Neural cell (in vitro differentiated cells): ENCODE results near the gene COL4A1. TPM values are rescaled to one million over a fixed set of nuclear protein-coding genes. Genes with fewer than 3 reads are reported as not detected.

Experiments used
- H2AFZ ChIP-seq: fragments of 200-600, 300-800 bp; sonication (generic), shearing (Covaris generic); 2 replicates; pipeline ENCODE4 v1.6.0; 2014; ENCODE audit warnings: low read depth, mild to moderate bottlenecking, antibody characterized with exemption, low read length, moderate library complexity
- H3F3A ChIP-seq: fragments of 200-600 bp; shearing (Covaris generic); 2 replicates; pipeline ENCODE4 v1.6.1; 2016; ENCODE audit warnings: mild to moderate bottlenecking, moderate library complexity, mixed read lengths, antibody characterized with exemption, low read length; ENCODE audit not compliant: insufficient read depth, poor library complexity, severe bottlenecking
- H3K27ac ChIP-seq: fragments of 200-600, 300-800 bp; sonication (generic), shearing (Covaris generic); 2 replicates; pipeline ENCODE4 v1.5.1; 2014; ENCODE audit warnings: mild to moderate bottlenecking, low read length, moderate library complexity
- H3K27me3 ChIP-seq: fragments of 300-800, 200-600 bp; sonication (generic), shearing (Covaris generic); 2 replicates; pipeline ENCODE4 v1.6.0; 2014; ENCODE audit warnings: mild to moderate bottlenecking, low read depth, low read length, moderate library complexity; ENCODE audit not compliant: insufficient read depth
- H3K36me3 ChIP-seq: fragments of 300-800, 200-600 bp; sonication (generic), shearing (Covaris generic); 2 replicates; pipeline ENCODE4 v1.5.1; 2014; ENCODE audit warnings: mild to moderate bottlenecking, antibody characterized with exemption, low read length, moderate library complexity; ENCODE audit not compliant: insufficient read depth
- H3K4me2 ChIP-seq: fragments of 300-800, 200-600 bp; sonication (generic), shearing (Covaris generic); 2 replicates; pipeline ENCODE4 v1.6.0; 2014; ENCODE audit warnings: mild to moderate bottlenecking, low read length
- H3K4me3 ChIP-seq: fragments of 300-800, 200-600 bp; sonication (generic), shearing (Covaris generic); 2 replicates; pipeline ENCODE4 v1.5.1; 2014; ENCODE audit warnings: mild to moderate bottlenecking, low read length, moderate library complexity
- H3K79me2 ChIP-seq: fragments of 200-600 bp; shearing (Covaris generic); replicated peaks from 2 replicates; pipeline ENCODE4 v1.6.0; 2014; ENCODE audit warnings: mild to moderate bottlenecking, low read length, moderate library complexity; ENCODE audit not compliant: insufficient read depth
- H3K9ac ChIP-seq: fragments of 300-800, 200-600 bp; sonication (generic), shearing (Covaris generic); 2 replicates; pipeline ENCODE4 v1.6.1; 2016; ENCODE audit warnings: mild to moderate bottlenecking, low read length, mixed read lengths
- H3K9me2 ChIP-seq: fragments of 200-600 bp; shearing (Covaris generic); 2 replicates; pipeline ENCODE4 v1.6.1; 2016; ENCODE audit warnings: mild to moderate bottlenecking, low read length, mixed read lengths; ENCODE audit not compliant: insufficient read depth
- H3K9me3 ChIP-seq: fragments of 200-600, 300-800 bp; sonication (generic), shearing (Covaris generic); 2 replicates; pipeline ENCODE4 v1.6.1; 2016; ENCODE audit warnings: mild to moderate bottlenecking, mixed run types, low read length, moderate library complexity, mixed read lengths
- H4K20me1 ChIP-seq: fragments of 200-600 bp; shearing (Covaris generic); 2 replicates; pipeline ENCODE4 v1.6.1; 2016; ENCODE audit warnings: mild to moderate bottlenecking, mixed run types; ENCODE audit not compliant: insufficient read depth
- EP300 ChIP-seq: fragments of 450-650 bp; conservative IDR thresholded peaks from 2 replicates; pipeline ENCODE4 v1.6.1; 2014; ENCODE audit warnings: antibody characterized with exemption, mild to moderate bottlenecking, moderate library complexity; ENCODE audit not compliant: poor library complexity, severe bottlenecking
- RAD21 ChIP-seq: fragments of 450-650 bp; conservative IDR thresholded peaks from 2 replicates; pipeline ENCODE4 v1.6.1; 2014; ENCODE audit warnings: antibody characterized with exemption, mild to moderate bottlenecking, moderate library complexity
- SMC3 ChIP-seq: fragments of 450-650 bp; conservative IDR thresholded peaks from 2 replicates; pipeline ENCODE4 v1.6.1; 2014; ENCODE audit warnings: antibody characterized with exemption, mild to moderate bottlenecking, moderate library complexity; ENCODE audit not compliant: poor library complexity
- TAF1 ChIP-seq: IDR thresholded peaks from 2 replicates; pipeline ENCODE4 v1.6.1; 2012; ENCODE audit warnings: low read depth
- polyA plus RNA-seq: library from polyadenylated mRNA; depleted of rRNA; stranded (reverse); fragments of >200 nt; gene quantifications from 2 replicates; pipeline ENCODE4 v1.2.3, GENCODE V29; 2014
- TF ChIP-seq, protein P1 (sequence below): fragments of 450-650 bp; IDR thresholded peaks from 2 replicates; pipeline ENCODE4 v1.5.1; 2014; ENCODE audit warnings: antibody characterized with exemption, mild to moderate bottlenecking, moderate library complexity; ENCODE audit not compliant: poor library complexity, severe bottlenecking
- TF ChIP-seq, protein P2 (sequence below): IDR thresholded peaks from 2 replicates; pipeline ENCODE4 v1.6.1; 2012; ENCODE audit warnings: borderline replicate concordance

The COL4A1 gene
- polyA plus RNA-seq, 1 donor from 2014 or later = 13.1 TPM

DNA sequence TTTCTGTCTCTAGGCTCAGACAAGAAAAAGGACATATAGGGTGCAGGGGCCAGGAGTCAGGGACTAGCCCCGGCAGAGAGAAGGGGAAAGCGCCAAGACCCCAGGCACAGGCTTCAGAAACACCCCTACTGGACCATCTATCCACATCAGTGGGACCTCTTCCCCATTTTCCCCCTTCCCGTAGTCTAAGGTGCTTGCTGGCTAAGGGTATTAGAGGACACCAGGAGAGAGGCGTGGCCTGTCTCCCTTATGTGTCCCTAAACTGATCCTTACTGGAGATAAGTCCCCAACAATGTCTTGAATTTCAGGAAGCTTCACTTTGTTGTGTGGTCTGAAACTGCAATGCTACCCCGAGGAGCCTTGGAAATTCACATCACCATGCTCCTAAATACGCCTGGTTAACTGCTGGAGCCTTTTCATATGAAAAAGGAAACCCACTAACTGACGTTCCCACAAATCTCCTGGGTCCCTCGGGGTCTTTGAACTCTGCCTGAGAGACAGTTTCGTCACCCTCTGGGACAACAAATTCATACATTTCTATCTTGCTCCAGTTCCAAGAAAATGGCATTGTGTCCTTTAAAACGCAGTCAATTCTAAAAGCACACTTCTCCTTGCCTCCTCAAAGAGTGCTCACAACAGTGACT, 197.7 kb downstream of the COL4A1 start:
- H3K27ac ChIP-seq = no peak overlapping the region
- H3K79me2 ChIP-seq = no peaks in the 10 kb centered on the region
- H2AFZ ChIP-seq = no peak overlapping the region
- H3K36me3 ChIP-seq = no peaks in the 10 kb centered on the region
- no peaks in the 10 kb centered on the region for H3F3A ChIP-seq
- H3K4me2 ChIP-seq = no peak overlapping the region
- no peaks in the 10 kb centered on the region for H4K20me1 ChIP-seq
- no peak overlapping the region for H3K9ac ChIP-seq
- H3K27me3 ChIP-seq = no peaks in the 10 kb centered on the region
- H3K4me3 ChIP-seq = no peak overlapping the region
- TF ChIP-seq EP300 = no peak
- TF ChIP-seq, protein P1, sequence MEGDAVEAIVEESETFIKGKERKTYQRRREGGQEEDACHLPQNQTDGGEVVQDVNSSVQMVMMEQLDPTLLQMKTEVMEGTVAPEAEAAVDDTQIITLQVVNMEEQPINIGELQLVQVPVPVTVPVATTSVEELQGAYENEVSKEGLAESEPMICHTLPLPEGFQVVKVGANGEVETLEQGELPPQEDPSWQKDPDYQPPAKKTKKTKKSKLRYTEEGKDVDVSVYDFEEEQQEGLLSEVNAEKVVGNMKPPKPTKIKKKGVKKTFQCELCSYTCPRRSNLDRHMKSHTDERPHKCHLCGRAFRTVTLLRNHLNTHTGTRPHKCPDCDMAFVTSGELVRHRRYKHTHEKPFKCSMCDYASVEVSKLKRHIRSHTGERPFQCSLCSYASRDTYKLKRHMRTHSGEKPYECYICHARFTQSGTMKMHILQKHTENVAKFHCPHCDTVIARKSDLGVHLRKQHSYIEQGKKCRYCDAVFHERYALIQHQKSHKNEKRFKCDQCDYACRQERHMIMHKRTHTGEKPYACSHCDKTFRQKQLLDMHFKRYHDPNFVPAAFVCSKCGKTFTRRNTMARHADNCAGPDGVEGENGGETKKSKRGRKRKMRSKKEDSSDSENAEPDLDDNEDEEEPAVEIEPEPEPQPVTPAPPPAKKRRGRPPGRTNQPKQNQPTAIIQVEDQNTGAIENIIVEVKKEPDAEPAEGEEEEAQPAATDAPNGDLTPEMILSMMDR = peak; percentile 40
- H3K9me3 ChIP-seq = no peaks in the 10 kb centered on the region
- no peaks in the 10 kb centered on the region for H3K9me2 ChIP-seq

DNA sequence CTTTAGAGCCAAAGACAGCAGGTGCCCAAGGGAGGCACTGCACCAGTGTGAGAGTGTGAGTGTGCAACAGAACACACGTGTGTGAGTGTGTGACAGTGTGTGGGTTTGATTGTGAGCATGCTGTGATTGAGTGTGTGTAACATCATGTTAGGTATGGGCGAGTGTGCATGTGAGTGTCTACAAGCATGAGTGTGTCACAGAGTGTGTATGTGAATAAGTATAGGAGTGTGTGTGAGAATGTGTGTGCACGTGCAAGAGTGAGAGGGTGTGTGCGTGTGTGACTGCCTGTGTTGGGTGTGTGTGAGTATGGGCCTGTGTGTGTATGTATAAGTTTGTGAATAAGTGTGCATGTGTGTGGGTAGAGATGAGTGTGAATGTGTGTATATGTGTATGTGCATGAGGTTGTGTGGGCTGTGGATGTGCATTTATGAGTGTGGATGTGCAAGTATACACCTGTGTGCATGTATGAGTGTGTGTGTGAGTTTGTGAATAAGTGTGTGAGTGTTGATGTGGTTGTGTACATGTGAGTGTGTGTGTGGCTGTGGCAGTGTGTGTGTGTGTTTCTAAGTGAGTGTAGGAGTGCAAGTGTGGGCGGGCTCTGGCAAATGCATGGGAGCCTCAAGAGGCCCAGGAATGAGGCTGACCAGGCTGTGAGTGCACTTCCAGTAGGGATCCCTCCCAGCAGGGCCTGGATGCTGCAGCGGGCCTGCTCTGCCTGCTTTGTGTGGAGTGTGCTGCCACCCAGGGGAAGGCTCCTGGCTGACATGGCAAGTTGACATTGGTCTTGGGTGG, 198.4 kb downstream of the COL4A1 start:
- Histone ChIP-seq H3K9ac (no peak overlapping the region), H3K27ac (no peak overlapping the region), H3K9me2 (no peaks in the 10 kb centered on the region), H3K27me3 (no peaks in the 10 kb centered on the region), H3K79me2 (no peaks in the 10 kb centered on the region), H3K36me3 (no peaks in the 10 kb centered on the region), H3K4me2 (no peak overlapping the region), H4K20me1 (no peaks in the 10 kb centered on the region), H2AFZ (no peak overlapping the region), H3K4me3 (no peak overlapping the region), H3F3A (no peaks in the 10 kb centered on the region), H3K9me3 (no peaks in the 10 kb centered on the region)
- TF ChIP-seq SMC3 = peak; percentile 97
- TF ChIP-seq RAD21 = peak; percentile 98
- TF ChIP-seq, protein P1 = peak; percentile 92
- no peak for TF ChIP-seq TAF1
- peak; percentile 19 for TF ChIP-seq EP300
- TF ChIP-seq, protein P2, sequence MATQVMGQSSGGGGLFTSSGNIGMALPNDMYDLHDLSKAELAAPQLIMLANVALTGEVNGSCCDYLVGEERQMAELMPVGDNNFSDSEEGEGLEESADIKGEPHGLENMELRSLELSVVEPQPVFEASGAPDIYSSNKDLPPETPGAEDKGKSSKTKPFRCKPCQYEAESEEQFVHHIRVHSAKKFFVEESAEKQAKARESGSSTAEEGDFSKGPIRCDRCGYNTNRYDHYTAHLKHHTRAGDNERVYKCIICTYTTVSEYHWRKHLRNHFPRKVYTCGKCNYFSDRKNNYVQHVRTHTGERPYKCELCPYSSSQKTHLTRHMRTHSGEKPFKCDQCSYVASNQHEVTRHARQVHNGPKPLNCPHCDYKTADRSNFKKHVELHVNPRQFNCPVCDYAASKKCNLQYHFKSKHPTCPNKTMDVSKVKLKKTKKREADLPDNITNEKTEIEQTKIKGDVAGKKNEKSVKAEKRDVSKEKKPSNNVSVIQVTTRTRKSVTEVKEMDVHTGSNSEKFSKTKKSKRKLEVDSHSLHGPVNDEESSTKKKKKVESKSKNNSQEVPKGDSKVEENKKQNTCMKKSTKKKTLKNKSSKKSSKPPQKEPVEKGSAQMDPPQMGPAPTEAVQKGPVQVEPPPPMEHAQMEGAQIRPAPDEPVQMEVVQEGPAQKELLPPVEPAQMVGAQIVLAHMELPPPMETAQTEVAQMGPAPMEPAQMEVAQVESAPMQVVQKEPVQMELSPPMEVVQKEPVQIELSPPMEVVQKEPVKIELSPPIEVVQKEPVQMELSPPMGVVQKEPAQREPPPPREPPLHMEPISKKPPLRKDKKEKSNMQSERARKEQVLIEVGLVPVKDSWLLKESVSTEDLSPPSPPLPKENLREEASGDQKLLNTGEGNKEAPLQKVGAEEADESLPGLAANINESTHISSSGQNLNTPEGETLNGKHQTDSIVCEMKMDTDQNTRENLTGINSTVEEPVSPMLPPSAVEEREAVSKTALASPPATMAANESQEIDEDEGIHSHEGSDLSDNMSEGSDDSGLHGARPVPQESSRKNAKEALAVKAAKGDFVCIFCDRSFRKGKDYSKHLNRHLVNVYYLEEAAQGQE = no peak
